ENCODE results near the gene CCDC137. TPM values are rescaled to one million over a fixed set of nuclear protein-coding genes. Genes with fewer than 3 reads are reported as not detected.

CCDC137 gene
- total and polyA plus RNA-seq, 2 of the 13 experiments (the other 11 are each of a cell fraction or from before 2014, with no cell fraction given): 14.6 to 39.1 TPM

DNA sequence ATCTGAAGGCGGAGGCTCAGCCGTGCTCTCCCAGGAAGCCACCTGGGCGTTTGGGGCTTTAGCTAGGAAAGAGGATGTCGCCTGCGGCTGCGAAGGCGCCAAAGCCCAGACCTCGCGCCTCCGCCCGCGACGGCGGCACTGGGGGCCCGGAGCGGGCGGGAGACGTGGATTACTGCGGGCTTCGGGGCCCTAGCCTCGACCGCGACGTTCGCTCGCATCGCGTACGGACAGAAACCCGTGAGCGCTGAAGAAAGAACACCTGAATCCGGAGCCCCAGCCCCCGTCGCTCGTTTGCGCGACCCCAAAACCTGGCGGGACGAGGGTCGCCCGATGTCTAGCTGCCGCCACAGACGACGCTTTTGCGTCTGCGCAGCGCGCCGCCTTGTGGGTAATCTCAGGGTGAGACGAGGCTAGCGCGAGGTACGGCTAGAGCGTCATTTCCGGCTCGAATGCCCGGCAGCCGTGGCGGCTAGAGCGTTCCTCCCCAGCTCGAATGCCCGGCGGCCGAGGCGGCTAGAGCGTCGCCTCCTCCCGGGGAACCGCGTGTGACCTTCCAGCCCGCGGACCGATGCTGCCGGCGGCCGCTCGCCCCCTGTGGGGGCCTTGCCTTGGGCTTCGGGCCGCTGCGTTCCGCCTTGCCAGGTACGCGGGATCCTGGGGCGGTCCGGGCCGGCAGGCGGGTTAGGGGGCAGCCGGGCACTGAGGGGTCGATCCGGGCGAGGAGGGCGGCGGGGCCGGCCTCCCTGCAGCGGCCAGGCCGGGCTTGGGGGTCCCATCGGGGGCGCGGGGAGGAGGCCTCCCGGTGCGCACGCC is 36.6 kb downstream of the CCDC137 start, which contains the start of gene MRPL12 (continued):
- no peak for TF ChIP-seq ZBTB40 (IDR thresholded peaks at IDR 0.05)
- TF ChIP-seq ZBTB40 (CRISPR knock-in tag; IDR thresholded peaks at IDR 0.05): peak; percentile 72; the same call in 1 of the 2 replicates
- TF ChIP-seq ZNF891 (CRISPR knock-in tag; IDR thresholded peaks at IDR 0.05): peak; percentile 74
- peak; percentile 97 for TF ChIP-seq MXD3 (CRISPR knock-in tag; IDR thresholded peaks at IDR 0.05)
- no peak for TF ChIP-seq NPAS2 (CRISPR knock-in tag; IDR thresholded peaks at IDR 0.05; ENCODE audit: borderline replicate concordance)
- TF ChIP-seq ZNF143 (CRISPR knock-in tag; IDR thresholded peaks at IDR 0.05): peak; percentile 96
- 0 out of 2 replicates have a peak, but pooled peaks have one; percentile 24 for TF ChIP-seq RFX5 (IDR thresholded peaks at IDR 0.05; ENCODE audit: low read depth, low read length)
- TF ChIP-seq, protein P1, sequence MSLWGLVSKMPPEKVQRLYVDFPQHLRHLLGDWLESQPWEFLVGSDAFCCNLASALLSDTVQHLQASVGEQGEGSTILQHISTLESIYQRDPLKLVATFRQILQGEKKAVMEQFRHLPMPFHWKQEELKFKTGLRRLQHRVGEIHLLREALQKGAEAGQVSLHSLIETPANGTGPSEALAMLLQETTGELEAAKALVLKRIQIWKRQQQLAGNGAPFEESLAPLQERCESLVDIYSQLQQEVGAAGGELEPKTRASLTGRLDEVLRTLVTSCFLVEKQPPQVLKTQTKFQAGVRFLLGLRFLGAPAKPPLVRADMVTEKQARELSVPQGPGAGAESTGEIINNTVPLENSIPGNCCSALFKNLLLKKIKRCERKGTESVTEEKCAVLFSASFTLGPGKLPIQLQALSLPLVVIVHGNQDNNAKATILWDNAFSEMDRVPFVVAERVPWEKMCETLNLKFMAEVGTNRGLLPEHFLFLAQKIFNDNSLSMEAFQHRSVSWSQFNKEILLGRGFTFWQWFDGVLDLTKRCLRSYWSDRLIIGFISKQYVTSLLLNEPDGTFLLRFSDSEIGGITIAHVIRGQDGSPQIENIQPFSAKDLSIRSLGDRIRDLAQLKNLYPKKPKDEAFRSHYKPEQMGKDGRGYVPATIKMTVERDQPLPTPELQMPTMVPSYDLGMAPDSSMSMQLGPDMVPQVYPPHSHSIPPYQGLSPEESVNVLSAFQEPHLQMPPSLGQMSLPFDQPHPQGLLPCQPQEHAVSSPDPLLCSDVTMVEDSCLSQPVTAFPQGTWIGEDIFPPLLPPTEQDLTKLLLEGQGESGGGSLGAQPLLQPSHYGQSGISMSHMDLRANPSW (CRISPR knock-in tag; IDR thresholded peaks at IDR 0.05; ENCODE audit: borderline replicate concordance): no peak; the same call in 1 of the 2 replicates
- peak; percentile 81 for TF ChIP-seq MED8 (CRISPR knock-in tag; IDR thresholded peaks at IDR 0.05; ENCODE audit: insufficient replicate concordance)
- TF ChIP-seq FOSL1 (CRISPR knock-in tag; IDR thresholded peaks at IDR 0.05; ENCODE audit: borderline replicate concordance): no peak
- no peak for TF ChIP-seq POLR2AphosphoS2 (IDR thresholded peaks at IDR 0.05; ENCODE audit: low read depth, low read length)
- TF ChIP-seq, protein P2, sequence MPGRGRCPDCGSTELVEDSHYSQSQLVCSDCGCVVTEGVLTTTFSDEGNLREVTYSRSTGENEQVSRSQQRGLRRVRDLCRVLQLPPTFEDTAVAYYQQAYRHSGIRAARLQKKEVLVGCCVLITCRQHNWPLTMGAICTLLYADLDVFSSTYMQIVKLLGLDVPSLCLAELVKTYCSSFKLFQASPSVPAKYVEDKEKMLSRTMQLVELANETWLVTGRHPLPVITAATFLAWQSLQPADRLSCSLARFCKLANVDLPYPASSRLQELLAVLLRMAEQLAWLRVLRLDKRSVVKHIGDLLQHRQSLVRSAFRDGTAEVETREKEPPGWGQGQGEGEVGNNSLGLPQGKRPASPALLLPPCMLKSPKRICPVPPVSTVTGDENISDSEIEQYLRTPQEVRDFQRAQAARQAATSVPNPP (CRISPR knock-in tag; IDR thresholded peaks at IDR 0.05): 0 out of 2 replicates have a peak, but pooled peaks have one; percentile 82
- TF ChIP-seq ZNF563 (CRISPR knock-in tag; IDR thresholded peaks at IDR 0.05): peak; percentile 92
- peak; percentile 93 for TF ChIP-seq POGZ (CRISPR knock-in tag; IDR thresholded peaks at IDR 0.05)
